Stimulated activated CD4-positive, alpha-beta T cell treated with anti-CD3 and anti-CD28 coated beads, Interleukin-2, amount 100 ng/mL, for 48 hours (primary cell): Measurements from ENCODE around the gene MAPK6.

Experiments
- DNase-seq, 2 donors: peaks; one replicate each; pipeline ENCODE4 v3.0.0-alpha.2; 2020

Gene MAPK6

GRCh38 chr15:52107238-52107637 is 88.2 kb downstream of the MAPK6 start:
- DNase-seq = no peak

GRCh38 chr15:52109559-52110451 is 90.8 kb downstream of the MAPK6 start:
- DNase-seq = no peak

GRCh38 chr15:52111517-52112202 is 92.6 kb downstream of the MAPK6 start:
- no peak for DNase-seq

- peak; percentile 31 to 52 for DNase-seq
These were observed 93.3 kb downstream of the MAPK6 start for GRCh38 chr15:52112203-52112750.

GRCh38 chr15:52113235-52113634 is 94.2 kb downstream of the MAPK6 start:
- DNase-seq = no peak

GRCh38 chr15:52113708-52114107 is 94.7 kb downstream of the MAPK6 start:
- no peak for DNase-seq

- DNase-seq = no peak
These were observed 95.4 kb downstream of the MAPK6 start for GRCh38 chr15:52114261-52115055.

- no peak for DNase-seq
These were observed 96.8 kb downstream of the MAPK6 start for GRCh38 chr15:52115598-52116427.
